Nephron (organoid): Measurements from ENCODE around the gene AK5.

Experiments
- H3K27ac Mint-ChIP-seq, 3 experiments: 2 replicates each; pipeline ENCODE4 v1.8.0; 2020; ENCODE audit warnings: mixed read lengths in 3 of 3, mild to moderate bottlenecking in 2 of 3, moderate library complexity in 1 of 3
- H3K27me3 Mint-ChIP-seq: 2 replicates; pipeline ENCODE4 v1.8.0; 2021; ENCODE audit warnings: low read depth, mild to moderate bottlenecking, moderate library complexity, mixed read lengths
- H3K36me3 Mint-ChIP-seq: 2 replicates; pipeline ENCODE4 v1.8.0; 2020; ENCODE audit warnings: low read depth, mixed read lengths
- H3K4me1 Mint-ChIP-seq: 2 replicates; pipeline ENCODE4 v1.8.0; 2020; ENCODE audit warnings: mixed read lengths
- H3K4me3 Mint-ChIP-seq, 3 experiments: 2 replicates each; pipeline ENCODE4 v1.8.0; 2020; ENCODE audit warnings: mild to moderate bottlenecking in 3 of 3, mixed read lengths in 3 of 3, moderate library complexity in 2 of 3
- H3K9me3 Mint-ChIP-seq: 2 replicates; pipeline ENCODE4 v1.8.0; 2020; ENCODE audit warnings: mixed read lengths
- TF ChIP-seq, protein P1 (sequence below), 3 experiments: fragments of 200-600 bp; sonication (generic); IDR thresholded peaks; one replicate each; pipeline ENCODE4 v1.5.0; 2021; ENCODE audit warnings: antibody characterized with exemption in 3 of 3; ENCODE audit not compliant: unreplicated experiment in 3 of 3

AK5 gene

DNA sequence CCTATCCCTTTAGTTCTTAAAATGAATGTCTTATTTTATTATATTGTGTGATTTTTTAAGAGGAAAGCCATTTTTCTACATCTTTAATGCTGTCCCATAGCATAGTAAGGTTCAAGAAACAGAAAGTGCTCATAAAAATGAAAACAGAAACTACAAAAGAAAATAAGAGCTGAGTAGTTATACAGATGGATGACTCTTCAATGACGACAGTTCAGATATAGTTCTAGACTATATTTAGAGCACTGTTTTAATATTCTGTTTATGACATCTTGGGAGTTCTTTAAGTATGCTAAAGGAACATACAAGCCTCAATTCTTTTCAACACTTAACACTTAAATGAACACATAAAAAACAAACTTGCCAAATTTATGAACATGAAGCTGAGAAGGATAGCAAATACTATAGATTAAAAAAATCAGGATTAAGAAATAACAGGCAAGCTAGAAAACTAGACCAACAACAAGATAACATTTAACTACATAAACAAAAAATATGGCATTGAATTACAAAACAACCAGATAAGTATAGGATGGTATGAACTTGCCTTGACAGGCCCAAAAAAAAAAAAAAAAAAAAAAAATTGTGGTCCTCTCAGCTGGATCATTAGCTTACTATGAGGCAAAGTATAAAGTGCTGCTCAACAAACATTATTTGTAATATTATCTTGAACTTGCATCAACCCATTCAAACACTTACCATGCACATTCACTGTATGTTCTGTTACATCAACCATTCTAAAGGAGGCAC lies 312.7 kb downstream of the AK5 start:
- H3K27me3 Mint-ChIP-seq, result no peaks in the 10 kb centered on the region
- H3K27ac Mint-ChIP-seq, result no peak overlapping the region
- H3K9me3 Mint-ChIP-seq, result no peaks in the 10 kb centered on the region
- TF ChIP-seq, protein P1, sequence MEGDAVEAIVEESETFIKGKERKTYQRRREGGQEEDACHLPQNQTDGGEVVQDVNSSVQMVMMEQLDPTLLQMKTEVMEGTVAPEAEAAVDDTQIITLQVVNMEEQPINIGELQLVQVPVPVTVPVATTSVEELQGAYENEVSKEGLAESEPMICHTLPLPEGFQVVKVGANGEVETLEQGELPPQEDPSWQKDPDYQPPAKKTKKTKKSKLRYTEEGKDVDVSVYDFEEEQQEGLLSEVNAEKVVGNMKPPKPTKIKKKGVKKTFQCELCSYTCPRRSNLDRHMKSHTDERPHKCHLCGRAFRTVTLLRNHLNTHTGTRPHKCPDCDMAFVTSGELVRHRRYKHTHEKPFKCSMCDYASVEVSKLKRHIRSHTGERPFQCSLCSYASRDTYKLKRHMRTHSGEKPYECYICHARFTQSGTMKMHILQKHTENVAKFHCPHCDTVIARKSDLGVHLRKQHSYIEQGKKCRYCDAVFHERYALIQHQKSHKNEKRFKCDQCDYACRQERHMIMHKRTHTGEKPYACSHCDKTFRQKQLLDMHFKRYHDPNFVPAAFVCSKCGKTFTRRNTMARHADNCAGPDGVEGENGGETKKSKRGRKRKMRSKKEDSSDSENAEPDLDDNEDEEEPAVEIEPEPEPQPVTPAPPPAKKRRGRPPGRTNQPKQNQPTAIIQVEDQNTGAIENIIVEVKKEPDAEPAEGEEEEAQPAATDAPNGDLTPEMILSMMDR (IDR thresholded peaks at IDR 0.05; ENCODE audit: unreplicated experiment in 3 of 3), result no peak
- no peaks in the 10 kb centered on the region for H3K4me1 Mint-ChIP-seq
- H3K4me3 Mint-ChIP-seq, result no peak overlapping the region
- H3K36me3 Mint-ChIP-seq, result peaks cover 41% of the 10 kb centered on the region

DNA sequence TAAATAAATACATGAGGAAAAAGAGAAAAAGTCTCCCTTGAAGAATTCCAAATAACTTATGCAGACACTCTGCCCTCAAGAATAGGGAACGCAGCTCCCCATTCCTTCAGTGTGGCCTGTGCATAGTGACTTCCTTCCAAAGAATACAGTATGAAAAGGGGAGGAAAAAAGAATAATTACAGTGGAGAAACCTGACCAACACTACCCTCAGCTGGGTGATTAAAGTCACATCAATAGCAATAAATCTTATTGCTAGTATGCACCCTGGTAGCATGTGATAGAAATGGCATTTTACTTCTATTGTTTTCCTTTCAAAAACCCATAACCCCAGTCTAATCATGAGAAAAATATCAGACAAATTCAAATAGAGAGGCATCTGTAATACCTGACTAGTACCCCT lies 315.5 kb downstream of the AK5 start:
- H3K27me3 Mint-ChIP-seq, result no peaks in the 10 kb centered on the region
- H3K4me1 Mint-ChIP-seq, result no peaks in the 10 kb centered on the region
- no peak overlapping the region for H3K4me3 Mint-ChIP-seq
- TF ChIP-seq, protein P1 (IDR thresholded peaks at IDR 0.05; ENCODE audit: unreplicated experiment in 3 of 3), result no peak
- H3K27ac Mint-ChIP-seq, result no peak overlapping the region
- H3K36me3 Mint-ChIP-seq, result peaks cover 43% of the 10 kb centered on the region
- no peaks in the 10 kb centered on the region for H3K9me3 Mint-ChIP-seq

DNA sequence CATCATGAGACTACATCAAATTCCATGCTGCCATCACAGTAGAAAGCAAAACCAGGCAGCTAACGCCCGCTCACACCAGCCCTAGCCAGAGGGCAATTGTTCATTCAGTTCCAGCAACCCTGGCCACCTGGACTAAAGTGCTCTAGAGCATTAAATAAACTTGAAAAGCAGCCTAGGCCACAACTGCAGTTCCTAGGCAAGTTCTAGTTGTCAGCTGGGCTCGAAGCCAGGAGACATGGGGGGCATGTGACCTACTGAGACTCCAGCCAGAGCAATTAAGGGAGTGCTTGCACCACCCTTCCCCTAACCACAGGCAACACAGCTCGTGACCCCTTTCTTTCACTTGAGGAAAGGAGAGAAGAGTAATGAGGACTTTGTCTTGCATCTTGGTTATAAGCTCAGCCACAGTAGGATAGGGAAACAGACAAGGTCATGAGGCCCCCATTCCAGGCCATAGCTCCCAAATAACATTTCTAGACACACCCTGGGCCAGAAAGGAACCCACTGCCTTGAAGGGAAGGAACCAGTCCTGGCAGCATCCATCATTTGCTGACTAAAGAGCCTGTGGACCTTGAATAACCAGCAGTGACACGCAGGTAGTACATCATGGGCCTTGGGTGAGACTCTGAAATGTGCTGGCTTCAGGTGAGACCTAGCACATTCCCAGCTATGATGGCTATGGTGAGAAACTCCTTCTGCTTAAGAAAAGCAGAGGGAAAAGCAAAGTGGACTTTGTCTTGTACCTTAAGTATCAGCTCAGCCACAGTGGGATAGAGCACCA lies 323.6 kb downstream of the AK5 start:
- Mint-ChIP-seq H3K27ac (no peak overlapping the region), H3K27me3 (no peaks in the 10 kb centered on the region), H3K4me3 (no peak overlapping the region), H3K9me3 (peaks cover 37% of the 10 kb centered on the region), H3K36me3 (peaks cover 59% of the 10 kb centered on the region), H3K4me1 (no peaks in the 10 kb centered on the region)
- TF ChIP-seq, protein P1 (IDR thresholded peaks at IDR 0.05; ENCODE audit: unreplicated experiment in 3 of 3), result no peak

DNA sequence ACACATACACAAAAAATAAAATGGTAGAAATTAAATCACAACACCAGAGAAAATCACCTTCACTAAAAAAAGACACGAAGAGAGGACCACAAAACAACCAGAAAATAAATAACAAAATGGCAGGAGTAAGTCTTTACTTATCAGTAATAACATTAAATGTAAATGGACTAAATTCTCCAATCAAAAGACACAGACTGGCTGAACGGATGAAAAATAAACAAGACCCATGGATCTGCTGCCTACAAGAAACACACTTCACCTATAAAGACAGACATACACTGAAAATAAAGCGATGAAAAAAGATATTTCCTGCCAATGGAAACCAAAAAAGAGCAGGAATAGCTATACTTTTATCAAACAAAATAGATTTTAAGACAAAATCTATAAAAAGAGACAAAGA lies 327.1 kb downstream of the AK5 start:
- no peaks in the 10 kb centered on the region for H3K27me3 Mint-ChIP-seq

More for the DNA sequence above, 327.1 kb downstream of the AK5 start:
- Mint-ChIP-seq H3K9me3 (peaks cover 51% of the 10 kb centered on the region), H3K4me3 (no peak overlapping the region), H3K36me3 (peaks cover 70% of the 10 kb centered on the region), H3K27ac (no peak overlapping the region), H3K4me1 (no peaks in the 10 kb centered on the region)
- TF ChIP-seq, protein P1 (IDR thresholded peaks at IDR 0.05; ENCODE audit: unreplicated experiment in 3 of 3), result no peak
